ENCODE measurements around the gene WARS2. TPM values are rescaled to one million over a fixed set of nuclear protein-coding genes. Genes with fewer than 3 reads are reported as not detected.

Gene WARS2
- total RNA-seq, 2 donors from 2014 or later, result 9.9 to 11.8 TPM

DNA sequence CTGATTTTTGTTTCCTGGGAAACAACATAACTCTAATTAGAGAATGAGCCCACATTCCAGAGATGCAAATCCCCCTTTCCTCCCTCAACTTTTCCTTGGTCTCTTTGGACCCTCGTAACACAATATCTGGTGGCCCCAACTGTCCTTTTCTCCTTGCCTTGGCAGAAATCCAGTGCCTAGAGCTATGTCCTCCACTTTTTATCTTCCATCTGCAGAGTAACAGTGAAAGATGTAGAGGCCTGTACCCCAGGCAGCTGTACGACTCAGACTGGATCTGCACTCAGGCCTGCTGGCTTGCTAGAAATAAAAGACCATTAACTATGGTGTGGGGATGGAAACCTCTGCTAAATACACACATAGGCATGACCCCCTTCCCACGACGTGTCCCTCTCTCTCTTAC is 72.0 kb downstream of the WARS2 start:
- Mint-ChIP-seq H3K9me3 (peaks cover 3% of the 10 kb centered on the region), H3K27ac (peak overlapping the region; percentile 26), H3K27me3 (ENCODE audit: insufficient read depth) (no peaks in the 10 kb centered on the region), H3K4me3 (no peak overlapping the region), H3K4me1 (no peaks in the 10 kb centered on the region), H3K36me3 (ENCODE audit: low read depth) (peaks cover 11% of the 10 kb centered on the region)
- no peak overlapping the region for H3K9ac ChIP-seq (ENCODE audit: extremely low read depth, low read length, poor library complexity, severe bottlenecking)
- H3K36me3 ChIP-seq (ENCODE audit: control insufficient read depth, insufficient read depth, low read length), result no peaks in the 10 kb centered on the region
- H3K27ac ChIP-seq (ENCODE audit: low read depth, low read length), result no peak overlapping the region
- H3K4me1 ChIP-seq (ENCODE audit: control insufficient read depth, insufficient read depth, low read length), result no peaks in the 10 kb centered on the region
- DNase-seq, result no peak
- peaks cover 9% of the 10 kb centered on the region for H3K9me3 ChIP-seq (ENCODE audit: control insufficient read depth, low read length)
- H3K27me3 ChIP-seq (ENCODE audit: control insufficient read depth, insufficient read depth, low read length, poor library complexity, severe bottlenecking), result no peaks in the 10 kb centered on the region
- no peak for TF ChIP-seq CTCF (conservative IDR thresholded peaks at IDR 0.05)
- WGBS, 2 experiments (ENCODE audit: insufficient coverage in 1 of 2, insufficient read length in 1 of 2), result 77 to 100% methylated on average over 1 to 4 of the region's 4 CpGs
- no peak overlapping the region for H3K4me3 ChIP-seq (ENCODE audit: low read length)

DNA sequence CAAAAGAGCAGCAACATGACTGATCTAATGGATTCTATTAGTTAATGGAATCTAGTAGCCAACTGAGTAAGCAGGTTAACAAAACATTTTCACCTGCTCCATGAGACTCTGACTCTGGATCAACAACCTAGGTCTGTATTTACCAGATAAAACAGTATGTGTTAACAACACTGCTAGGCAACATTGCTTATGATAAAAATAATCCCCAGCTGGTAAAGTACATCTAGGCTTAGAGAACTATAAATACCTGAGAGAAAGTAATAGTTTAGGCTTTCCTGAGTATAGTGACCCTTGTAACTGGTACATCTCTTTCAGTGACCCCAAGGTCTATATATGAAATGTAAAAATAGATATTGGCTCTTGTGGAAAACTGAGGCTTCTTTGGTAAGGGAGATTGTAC is 78.8 kb downstream of the WARS2 start:
- Histone ChIP-seq H3K27ac (ENCODE audit: low read depth, low read length) (no peak overlapping the region), H3K4me1 (ENCODE audit: control insufficient read depth, insufficient read depth, low read length) (no peaks in the 10 kb centered on the region), H3K9ac (ENCODE audit: extremely low read depth, low read length, poor library complexity, severe bottlenecking) (no peak overlapping the region), H3K4me3 (ENCODE audit: low read length) (no peak overlapping the region), H3K27me3 (ENCODE audit: control insufficient read depth, insufficient read depth, low read length, poor library complexity, severe bottlenecking) (no peaks in the 10 kb centered on the region), H3K9me3 (ENCODE audit: control insufficient read depth, low read length) (peaks cover 9% of the 10 kb centered on the region), H3K36me3 (ENCODE audit: control insufficient read depth, insufficient read depth, low read length) (no peaks in the 10 kb centered on the region)
- no peak for TF ChIP-seq CTCF (conservative IDR thresholded peaks at IDR 0.05)
- no peak overlapping the region for H3K4me3 Mint-ChIP-seq
- DNase-seq, result no peak
- H3K27ac Mint-ChIP-seq, result no peak overlapping the region
- peaks cover 15% of the 10 kb centered on the region for H3K36me3 Mint-ChIP-seq (ENCODE audit: low read depth)
- no peaks in the 10 kb centered on the region for H3K27me3 Mint-ChIP-seq (ENCODE audit: insufficient read depth)
- no peaks in the 10 kb centered on the region for H3K4me1 Mint-ChIP-seq
- peaks cover 7% of the 10 kb centered on the region for H3K9me3 Mint-ChIP-seq

DNA sequence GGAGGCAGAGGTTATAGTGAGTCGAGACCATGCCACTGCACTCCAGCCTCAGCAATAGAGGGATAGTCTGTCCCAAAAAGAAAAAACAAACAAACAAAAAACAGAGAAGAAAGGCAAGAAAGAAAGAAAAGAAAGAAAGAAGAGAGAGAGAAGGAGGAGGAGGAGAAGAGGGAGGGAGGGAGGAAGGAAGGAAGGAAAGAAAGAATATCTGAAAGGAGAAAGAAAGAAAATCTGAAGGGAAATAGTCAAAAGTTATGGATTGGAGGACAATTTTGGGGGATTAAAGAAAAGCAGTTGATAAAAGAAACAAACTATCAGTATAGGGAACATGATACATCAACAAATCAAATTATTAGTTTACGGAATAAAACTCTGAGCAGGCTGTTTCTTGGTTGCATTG is 84.9 kb downstream of the WARS2 start:
- Mint-ChIP-seq H3K27ac (no peak overlapping the region), H3K27me3 (ENCODE audit: insufficient read depth) (no peaks in the 10 kb centered on the region), H3K4me3 (no peak overlapping the region), H3K4me1 (no peaks in the 10 kb centered on the region), H3K36me3 (ENCODE audit: low read depth) (no peaks in the 10 kb centered on the region), H3K9me3 (no peaks in the 10 kb centered on the region)
- no peak overlapping the region for H3K9ac ChIP-seq (ENCODE audit: extremely low read depth, low read length, poor library complexity, severe bottlenecking)
- whole genome bisulfite sequencing, 2 experiments (ENCODE audit: insufficient coverage in 1 of 2, insufficient read length in 1 of 2), result 96% methylated on average over 2 of the region's 2 CpGs; no CpG with 5 or more reads in 1 of the 2 experiments
- H3K4me3 ChIP-seq (ENCODE audit: low read length), result no peak overlapping the region
- H3K27ac ChIP-seq (ENCODE audit: low read depth, low read length), result no peak overlapping the region
- no peak for DNase-seq
- H3K9me3 ChIP-seq (ENCODE audit: control insufficient read depth, low read length), result no peaks in the 10 kb centered on the region
- TF ChIP-seq CTCF (conservative IDR thresholded peaks at IDR 0.05), result no peak
- no peaks in the 10 kb centered on the region for H3K27me3 ChIP-seq (ENCODE audit: control insufficient read depth, insufficient read depth, low read length, poor library complexity, severe bottlenecking)
- H3K36me3 ChIP-seq (ENCODE audit: control insufficient read depth, insufficient read depth, low read length), result no peaks in the 10 kb centered on the region
- H3K4me1 ChIP-seq (ENCODE audit: control insufficient read depth, insufficient read depth, low read length), result no peaks in the 10 kb centered on the region
